ENCODE data around the gene ADAM12.
"Not testable (repeated sequence)": the region's sequence is repeated elsewhere in the genome, so short reads cannot be mapped to it uniquely, and the experiment has no call there.

The ADAM12 gene

DNA sequence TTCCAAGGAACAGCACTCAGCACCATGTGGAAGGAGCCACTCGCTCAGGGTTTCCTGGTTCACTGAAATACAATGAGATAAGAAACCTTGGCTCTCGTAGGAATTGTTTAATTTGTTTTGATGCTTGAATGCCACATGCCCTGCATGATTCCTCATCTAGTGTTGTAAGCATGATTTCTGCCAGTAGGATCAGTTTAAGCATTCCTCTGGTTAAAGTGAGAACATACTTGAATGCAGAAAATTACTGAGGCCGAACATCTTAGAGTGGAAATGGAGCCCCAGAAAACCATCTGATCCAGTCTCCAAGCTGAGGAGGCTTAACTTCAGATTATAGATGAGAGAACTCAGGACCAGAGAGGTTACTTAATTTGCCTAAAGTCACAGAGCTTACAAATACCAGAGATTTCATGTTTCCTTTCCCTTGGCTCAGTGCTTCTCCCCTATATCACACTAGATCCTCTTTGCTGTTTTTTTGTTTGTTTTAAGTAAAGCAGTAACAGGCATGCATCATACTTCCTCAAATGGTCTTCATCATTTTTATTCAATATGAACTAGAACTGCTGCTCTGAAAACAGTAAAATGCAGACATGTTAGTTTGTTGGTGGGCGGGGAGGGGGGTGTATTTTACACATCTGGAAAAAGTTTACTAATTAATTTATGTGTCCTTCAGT is 125.1 kb downstream of the ADAM12 start:
- no peak for DNase-seq (ENCODE audit: low read depth)

DNA sequence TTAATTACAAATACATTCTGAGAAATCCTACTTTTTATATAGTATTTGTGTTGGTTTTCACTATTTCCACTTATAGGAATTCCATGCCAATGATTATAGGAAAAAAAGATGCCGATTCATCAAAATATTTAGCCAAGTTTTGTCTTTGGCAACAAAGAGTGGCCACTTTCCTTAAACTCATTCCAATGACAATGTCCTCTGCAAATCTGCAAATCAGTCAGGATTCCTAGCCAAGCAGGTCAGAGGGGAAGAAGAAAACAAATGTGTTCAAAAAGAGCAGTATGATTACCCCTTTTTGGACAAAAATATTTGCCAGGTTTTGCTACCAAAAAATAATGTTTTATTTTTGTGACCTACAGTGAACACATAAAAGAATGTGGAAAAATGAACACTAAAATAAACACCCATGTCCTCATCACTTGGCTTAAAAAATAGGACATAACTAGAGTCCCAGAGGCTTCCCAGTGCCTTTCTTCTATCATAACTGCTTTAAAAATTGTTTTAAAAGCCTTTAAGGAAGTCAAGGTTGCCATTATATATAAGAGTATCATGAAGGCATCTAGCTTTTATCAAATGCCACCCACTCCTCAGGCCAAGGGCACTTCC is 125.9 kb downstream of the ADAM12 start:
- DNase-seq (ENCODE audit: low read depth): no peak

DNA sequence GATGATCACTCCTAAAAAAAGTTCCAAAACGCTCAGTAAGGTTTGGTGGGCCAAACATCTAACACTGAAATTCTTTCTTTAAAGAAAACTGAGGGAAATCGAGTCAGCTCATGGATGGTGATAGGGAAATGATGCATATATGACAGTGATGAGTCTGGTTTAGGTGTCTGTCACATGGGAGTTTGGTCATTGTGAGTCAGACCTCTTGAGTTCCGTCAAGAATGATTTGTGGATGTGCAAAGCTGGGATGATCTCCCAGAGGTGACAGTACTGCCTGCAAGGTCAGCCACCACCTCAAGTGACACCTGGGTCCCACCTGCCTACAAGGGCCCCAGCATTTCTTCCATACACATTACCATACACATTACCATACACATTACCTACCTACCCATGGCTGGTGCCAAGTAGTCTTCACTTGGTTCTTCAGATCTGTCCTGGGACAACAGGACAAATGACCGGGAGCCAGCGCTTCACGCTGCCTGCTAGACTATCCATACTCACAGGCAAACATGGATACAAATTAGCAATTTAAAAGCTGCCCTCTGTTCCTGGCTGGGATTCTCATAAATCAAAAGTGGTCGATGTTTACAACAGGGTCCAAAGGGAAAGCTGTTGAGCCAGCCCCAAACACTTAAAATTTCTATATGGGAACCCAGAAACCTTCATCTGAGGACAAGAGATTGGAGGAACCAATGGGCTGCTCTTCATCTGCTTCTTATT is 128.4 kb downstream of the ADAM12 start:
- no peak for DNase-seq (ENCODE audit: low read depth)

DNA sequence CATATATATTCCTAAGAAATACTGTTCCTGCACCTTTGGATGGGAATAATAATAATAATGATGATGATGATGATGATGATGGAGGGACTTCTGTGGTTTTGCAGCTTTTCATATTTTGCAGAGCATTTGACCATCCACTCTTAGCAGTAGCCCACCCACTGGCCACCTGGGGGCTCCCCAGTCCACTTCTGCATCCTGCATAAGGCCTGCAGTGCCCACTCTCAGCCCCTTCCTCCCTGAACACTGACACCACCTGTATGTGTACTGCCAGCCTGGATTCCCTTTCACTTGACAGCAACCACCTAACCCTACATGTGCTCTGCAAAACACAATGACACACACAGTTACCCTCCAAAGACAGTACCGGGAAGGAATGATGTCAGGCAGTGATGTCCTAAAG is 131.4 kb downstream of the ADAM12 start:
- DNase-seq (ENCODE audit: low read depth): no peak

DNA sequence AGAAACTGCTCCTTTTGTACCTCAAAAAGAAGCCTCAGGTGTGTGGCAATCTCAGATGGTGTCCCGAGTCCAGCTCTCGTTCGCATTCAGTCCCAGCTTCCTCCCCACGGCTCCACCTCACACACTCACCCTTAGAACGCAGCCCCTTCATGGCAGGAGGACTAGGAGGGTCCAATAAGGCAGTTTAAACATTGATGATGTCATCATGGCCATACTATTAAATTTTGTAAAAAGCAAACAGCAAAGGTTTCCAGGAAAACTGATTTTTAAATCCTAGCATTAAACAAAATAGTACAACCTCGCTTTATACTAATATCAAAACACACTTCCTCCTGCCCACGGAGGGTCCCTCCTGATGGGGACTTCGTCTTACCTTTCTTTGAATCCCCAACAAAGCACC is 133.0 kb downstream of the ADAM12 start:
- no peak for DNase-seq (ENCODE audit: low read depth)

DNA sequence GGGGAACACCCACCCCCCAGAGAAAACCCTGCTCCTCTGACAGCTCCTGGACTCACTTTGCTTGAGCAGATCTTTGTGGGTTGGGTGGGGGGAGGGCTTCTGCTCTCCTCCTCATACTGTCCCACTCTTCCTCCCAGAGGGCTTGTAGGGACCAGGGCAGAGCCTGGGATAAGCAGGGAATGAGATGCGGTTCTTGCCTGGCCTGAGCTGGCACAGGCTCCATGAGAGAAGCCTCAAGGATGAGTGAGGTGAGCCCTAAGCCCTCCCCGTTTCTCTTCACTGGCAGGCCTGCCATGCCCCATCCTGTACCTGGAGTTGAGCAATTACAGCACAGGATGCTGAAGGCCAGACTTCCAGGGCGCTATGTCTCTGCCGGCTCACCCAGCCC is 134.7 kb downstream of the ADAM12 start:
- DNase-seq (ENCODE audit: low read depth): no peak

DNA sequence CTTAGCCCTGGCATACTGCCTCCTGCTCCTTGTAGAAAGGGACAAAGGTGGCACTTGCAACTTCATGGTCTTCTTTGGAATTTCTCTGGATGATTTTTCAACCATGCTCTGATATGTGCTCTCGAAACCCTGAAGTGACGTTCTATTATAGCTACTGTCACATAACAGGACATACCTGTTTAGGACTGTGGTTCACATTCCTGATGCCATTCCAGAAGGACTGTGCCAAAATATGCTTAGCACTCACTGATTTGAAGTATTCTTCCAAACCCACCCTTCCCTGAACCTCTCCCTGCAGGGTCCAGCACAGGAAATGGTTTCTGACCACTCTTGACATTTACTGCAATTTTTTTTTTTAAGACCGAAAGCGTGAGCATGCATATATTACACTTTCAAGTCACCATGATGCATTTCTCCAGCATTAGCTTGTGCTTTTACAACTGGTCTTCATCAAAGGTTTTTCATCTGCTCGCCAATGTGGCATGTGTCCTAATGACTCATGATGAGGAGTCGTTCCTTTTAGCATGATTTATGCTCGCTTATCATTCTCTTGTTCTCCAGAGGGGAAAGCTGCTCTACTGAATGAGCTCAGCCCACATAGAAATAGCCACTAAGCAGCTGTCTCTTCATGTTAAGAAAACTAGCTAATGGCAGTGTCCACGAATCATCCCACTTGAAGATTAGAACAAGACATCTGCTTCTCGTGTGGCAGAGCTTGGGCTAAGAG is 135.2 kb downstream of the ADAM12 start:
- DNase-seq (ENCODE audit: low read depth): no peak

DNA sequence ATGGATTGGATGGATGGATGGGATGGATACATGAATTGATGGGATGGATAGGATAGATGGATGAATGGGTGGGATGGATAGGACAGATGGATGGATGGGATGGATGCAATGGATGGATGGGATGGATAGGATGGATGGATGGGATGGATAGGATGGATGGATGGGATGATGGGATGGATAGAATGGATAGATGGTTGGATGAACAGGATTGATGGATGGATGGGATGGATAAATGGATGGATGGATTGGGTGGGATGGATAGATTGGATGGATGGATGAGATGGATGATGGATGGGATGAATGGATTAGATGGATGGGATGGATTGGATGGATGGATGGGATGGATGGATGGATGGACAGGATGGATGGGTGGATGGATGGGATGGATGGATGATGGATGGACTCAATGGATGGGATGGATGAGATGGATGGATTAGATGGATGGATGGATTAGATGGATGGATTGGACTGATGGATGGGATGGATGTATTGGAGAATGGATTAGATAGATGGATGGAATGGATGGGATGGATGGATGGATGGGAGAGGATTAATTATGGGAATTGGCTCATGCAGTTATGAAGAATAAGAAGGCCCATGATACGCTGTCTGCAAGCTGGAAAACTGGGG is 136.4 kb downstream of the ADAM12 start:
- no peak for DNase-seq (ENCODE audit: low read depth)

DNA sequence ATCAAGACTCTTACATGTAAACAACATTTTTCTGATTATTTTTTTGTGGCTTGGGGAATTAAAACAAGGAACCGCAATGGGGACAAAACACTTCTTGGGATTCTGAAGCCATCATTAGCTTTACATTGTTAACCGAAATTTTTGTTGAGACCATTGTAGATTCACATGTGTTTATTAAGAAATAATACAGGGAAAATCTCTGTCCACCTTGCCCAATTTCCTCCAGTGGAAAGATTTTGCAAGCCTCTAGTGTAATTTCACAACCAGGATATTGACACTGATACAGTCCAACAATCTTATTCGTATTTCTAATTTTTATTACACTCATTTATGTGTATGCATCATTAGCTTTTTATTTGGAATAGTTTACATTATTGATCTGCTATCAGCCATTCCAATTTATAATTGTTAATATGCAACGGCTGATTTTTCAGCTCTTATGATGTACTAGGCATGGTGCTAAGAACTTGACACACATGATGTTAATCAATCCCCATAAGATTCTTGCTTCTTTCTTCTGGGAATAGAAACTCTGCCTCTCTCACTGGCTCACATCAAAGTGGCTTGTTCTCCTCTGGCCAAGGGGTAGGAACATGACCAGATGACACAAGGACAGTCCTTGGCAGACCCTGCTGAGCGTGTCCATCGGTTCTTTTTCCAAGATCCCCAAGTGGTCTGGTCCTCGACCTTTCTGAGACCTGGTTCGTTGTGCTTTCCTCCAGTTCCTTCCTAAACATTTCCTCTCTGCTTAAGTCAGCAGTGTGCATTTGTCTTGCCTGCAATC is 137.6 kb downstream of the ADAM12 start:
- DNase-seq (ENCODE audit: low read depth): no peak

DNA sequence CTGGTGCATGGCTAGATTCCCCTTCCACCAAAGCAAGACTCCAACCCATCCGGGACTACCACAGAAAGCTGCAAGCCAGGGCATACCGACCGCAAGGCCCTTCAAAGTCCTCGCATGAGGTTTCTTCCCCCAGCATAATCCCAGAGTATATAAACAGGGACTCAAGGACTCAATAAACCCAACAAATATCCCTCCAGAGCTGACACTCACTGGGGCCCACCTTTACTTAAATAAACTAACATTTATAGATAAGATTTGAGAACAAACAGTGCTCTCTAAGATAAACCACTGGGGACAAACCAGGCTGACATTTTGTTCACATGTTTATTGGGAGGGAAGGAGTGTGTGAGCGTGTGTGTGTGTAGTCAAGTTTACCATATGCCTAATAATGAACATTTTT is 138.2 kb downstream of the ADAM12 start:
- no peak for DNase-seq (ENCODE audit: low read depth)

DNA sequence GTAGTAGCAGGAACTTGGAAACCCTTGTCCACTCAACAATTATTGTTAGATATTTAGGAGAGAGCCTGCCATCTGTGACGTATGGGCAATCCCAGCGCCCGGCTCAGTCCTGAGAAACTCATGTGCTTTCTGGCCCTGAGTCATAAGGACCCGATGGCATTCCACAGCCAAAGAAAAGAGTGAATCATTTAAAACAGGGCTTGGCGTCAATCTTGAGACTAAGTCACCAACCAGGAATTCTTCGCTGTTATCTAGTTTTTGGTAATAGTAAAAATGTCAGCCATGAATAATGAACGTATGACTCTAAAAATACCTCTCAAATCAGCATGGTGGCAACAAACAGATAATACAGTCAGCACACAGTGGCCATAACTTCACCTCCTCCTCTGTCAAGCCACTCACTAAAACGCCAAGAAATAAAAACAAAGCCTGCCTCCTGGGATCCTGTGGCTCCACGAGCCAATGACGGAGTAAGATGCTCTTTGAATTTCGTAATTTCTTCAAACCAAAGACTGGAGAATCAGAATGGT is 140.8 kb downstream of the ADAM12 start:
- no peak for DNase-seq (ENCODE audit: low read depth)

DNA sequence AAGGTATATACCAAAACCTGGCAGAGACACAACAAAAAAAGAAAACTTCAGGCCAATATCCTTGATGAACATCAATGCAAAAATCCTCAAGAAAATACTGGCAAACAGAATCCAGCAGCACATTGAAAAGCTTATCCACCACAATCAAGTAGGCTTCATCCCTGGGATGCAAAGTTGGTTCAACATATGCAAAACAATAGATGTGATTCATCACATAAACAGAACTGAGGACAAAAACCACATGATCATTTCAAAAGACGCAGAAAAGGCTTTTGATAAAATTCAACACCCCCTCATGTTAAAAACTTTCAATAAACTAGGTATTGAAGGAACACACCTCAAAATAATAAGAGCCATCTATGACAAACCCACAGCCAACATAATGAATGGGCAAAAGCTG is 141.9 kb downstream of the ADAM12 start:
- not testable (repeated sequence) for DNase-seq (ENCODE audit: low read depth)

DNA sequence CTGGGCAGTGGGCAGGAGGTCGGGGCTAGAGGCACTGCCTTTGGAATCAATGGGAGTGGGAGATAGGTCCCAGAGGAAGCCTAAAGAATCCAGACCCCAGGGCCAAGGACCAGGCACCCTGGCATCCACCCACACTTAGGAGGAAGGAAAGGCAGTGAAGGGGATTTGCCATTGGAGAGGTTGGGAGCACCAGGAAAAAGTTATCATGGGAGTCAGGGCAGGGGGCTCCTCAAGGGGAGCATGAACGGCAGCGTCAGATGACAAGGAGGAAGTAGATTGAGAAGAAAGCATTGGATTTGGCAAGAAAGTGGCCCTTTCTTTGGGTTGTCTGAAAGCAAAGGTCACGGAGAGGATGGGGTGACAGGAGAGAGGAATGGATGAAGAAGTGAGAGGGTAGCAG is 142.8 kb downstream of the ADAM12 start:
- DNase-seq (ENCODE audit: low read depth): no peak

DNA sequence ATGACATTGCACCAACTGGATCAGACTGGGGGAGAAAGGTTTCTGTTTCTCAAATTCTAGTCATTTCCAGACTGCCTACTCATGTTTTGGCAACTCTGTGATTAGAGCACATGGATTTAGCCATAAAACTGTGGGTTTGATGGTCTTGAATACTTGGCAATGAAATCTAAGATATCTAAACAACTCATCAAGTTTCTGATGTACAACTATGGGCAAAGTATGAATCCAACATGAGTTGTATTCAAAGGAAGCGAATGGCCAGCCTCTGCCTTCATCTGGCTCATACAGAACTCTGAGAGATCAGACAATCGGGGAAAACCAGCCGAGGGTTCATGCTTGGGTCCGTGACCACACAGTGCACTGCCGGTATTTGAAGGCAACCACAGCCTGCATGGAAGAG is 144.3 kb downstream of the ADAM12 start:
- no peak for DNase-seq (ENCODE audit: low read depth)

DNA sequence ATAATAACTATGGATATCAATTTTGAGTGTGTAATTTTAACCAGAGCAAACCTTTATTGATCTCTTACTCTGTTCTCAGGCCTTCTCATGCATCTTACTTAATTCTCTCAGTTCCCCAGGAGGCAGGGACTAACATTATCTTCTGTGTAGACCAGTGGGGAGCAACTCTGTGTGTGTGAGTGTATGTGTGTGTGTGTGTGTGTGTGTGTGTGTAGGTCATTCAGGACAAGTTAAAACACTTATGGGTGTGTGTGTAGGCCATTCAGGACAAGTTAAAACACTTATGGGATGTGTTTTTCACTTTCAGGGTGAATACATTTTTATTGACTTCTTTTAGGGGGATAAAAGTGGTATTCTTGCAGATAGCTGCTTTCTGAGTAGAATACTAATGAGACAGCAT is 145.0 kb downstream of the ADAM12 start:
- DNase-seq (ENCODE audit: low read depth): no peak

DNA sequence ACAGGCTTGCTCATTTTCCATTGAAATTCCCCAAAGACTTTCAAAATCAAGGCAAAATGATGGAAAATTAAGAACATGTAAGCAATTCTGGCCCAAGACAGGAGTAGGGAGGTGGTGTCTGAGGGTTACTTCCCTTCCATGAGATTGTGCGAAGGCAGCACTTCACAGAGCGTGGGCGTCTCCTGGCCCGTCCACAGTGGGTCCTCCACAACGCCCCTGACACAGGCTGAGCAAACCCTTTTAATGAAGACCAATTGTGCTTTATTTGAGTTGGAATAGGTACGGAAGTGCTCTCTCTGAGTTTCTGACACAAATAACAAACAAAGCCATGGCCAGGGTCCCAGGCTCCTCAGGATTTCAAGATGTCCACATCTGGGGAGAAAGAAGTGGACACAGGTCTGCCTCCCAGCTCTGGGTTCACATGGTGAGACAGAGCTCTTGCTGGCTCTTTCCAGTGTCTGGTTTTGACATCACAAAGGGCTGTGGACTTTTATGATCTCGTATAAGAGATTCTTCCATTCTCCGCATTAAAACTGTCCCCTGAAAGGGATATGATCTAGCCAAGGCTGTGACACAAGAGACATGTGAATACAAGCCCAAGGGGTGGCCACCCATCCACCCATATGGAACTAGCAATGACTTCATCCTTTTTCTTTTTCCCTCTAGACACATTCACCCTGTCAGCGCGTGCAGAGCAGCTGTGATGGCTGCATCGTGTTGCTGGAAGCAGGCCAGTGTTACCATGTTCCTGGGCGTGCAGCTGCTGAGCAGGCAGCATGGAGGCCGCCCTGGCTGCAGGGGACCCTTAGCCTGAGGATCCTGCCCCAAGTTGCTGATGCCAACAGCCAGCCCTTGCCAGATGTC is 145.6 kb downstream of the ADAM12 start:
- DNase-seq (ENCODE audit: low read depth): no peak

DNA sequence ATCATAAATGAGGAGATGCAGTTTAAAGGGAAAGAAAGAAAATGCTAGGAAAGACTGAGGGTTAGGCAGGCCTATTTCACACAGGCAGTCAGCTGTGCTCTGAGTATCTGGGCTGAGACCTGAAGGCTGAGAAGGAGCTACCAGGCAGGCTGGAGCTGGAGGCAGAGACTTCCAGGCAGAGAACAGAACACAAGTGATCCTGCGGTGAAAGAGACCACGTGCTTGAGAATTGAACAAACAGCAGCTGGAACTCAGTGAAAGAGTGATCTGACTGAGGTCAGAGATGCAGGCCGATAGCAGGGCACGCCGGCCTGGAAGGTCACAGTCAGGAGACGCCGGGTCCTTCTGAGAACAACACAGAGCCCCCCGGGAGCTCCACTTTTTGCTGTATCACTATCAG is 147.8 kb downstream of the ADAM12 start:
- DNase-seq (ENCODE audit: low read depth): no peak

DNA sequence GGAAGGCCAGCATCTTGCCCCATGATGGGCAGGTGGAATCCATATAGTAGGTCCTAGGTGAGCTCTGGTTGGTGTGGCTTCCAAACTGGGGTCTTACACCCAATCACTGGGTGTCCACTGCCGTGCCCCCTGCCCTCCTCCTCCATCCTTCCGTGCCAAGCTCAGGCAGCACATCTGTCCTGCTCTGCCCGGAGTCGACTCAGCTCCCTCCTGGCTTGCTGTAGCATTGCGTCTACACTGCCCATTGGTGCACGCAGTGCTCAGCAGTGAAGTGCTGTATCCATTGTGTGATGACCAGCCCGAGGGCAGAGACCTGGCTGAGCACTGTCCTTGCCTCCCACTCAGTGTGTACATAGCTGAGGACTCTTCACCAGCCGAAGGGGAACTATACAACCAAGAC is 148.4 kb downstream of the ADAM12 start:
- no peak for DNase-seq (ENCODE audit: low read depth)

DNA sequence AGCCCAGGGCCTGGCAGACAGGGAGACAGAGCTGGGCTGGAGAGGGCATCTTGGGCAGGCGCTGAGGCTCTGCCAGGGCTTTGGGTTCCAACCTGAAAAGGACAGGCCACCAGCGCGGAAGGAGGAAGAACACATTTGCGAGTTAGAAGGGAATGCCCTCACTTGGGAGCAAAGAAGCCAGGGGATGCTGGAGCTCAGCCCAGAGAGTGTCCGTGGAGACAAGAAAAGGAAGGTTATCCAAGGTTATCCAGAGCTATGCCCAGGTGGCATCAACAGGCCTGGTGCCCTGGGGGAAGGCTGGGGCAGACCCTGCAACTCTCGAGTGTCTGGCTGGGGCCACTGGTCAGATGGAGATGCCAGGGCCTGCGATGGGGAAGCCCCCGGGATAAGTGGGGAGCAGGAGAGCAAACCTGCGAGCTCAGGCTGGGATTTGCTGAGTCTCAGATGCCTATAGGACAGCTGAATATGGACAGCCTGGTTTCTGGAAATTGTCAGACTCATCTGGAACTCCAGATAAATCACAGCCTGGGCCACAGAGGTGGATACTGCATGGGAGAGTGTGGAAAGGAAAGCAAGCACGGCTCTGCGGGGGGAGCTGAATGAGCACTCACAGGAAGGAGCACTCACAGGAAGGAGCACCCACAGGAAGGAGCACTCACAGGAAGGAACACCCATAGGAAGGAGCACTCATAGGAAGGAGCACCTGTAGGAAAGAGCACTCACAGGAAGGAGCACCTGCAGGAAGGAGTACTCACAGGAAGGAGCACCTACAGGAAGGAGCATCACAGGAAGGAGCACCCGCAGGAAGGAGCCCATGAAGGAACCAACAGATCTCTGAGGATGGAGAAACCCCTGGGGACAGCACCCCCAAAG is 152.1 kb downstream of the ADAM12 start:
- no peak for DNase-seq (ENCODE audit: low read depth)

Data from stimulated activated CD8-positive, alpha-beta memory T cell treated with anti-CD3 and anti-CD28 coated beads, Interleukin-4, amount 100 ng/mL, for 24 hours (primary cell).